GM12874 (cell line): ENCODE data around the gene GLIPR1.
A peak's percentile ranks its signal among the peaks of the same experiment; 100 is the strongest.

ENCODE experiments used
- TF ChIP-seq, protein P1 (sequence below): IDR thresholded peaks from 2 replicates; pipeline ENCODE4 v1.5.1; 2011; ENCODE audit warnings: low read depth, mild to moderate bottlenecking, control low read depth, low read length, moderate library complexity; ENCODE audit not compliant: insufficient read depth

Gene GLIPR1

DNA sequence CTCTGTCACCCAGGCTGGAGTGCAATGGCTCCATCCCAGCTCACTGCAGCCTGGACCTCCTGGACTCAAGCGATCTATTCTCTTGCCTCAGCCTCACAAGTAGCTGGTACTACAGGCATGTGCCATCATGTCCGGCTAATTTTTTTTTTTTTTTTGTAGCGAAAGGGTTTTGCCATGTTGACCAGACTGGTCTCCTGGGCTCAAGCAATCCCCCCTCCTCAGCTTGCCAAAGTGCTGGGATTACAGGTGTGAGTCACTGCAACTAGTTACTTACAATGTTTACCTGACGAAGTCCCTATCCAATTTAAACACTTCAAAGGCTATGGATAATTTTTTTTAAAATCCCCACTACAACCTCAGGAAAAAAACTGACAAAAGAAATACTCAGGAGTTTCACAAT, 29.1 kb downstream of the GLIPR1 start:
- TF ChIP-seq, protein P1, sequence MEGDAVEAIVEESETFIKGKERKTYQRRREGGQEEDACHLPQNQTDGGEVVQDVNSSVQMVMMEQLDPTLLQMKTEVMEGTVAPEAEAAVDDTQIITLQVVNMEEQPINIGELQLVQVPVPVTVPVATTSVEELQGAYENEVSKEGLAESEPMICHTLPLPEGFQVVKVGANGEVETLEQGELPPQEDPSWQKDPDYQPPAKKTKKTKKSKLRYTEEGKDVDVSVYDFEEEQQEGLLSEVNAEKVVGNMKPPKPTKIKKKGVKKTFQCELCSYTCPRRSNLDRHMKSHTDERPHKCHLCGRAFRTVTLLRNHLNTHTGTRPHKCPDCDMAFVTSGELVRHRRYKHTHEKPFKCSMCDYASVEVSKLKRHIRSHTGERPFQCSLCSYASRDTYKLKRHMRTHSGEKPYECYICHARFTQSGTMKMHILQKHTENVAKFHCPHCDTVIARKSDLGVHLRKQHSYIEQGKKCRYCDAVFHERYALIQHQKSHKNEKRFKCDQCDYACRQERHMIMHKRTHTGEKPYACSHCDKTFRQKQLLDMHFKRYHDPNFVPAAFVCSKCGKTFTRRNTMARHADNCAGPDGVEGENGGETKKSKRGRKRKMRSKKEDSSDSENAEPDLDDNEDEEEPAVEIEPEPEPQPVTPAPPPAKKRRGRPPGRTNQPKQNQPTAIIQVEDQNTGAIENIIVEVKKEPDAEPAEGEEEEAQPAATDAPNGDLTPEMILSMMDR: no peak

DNA sequence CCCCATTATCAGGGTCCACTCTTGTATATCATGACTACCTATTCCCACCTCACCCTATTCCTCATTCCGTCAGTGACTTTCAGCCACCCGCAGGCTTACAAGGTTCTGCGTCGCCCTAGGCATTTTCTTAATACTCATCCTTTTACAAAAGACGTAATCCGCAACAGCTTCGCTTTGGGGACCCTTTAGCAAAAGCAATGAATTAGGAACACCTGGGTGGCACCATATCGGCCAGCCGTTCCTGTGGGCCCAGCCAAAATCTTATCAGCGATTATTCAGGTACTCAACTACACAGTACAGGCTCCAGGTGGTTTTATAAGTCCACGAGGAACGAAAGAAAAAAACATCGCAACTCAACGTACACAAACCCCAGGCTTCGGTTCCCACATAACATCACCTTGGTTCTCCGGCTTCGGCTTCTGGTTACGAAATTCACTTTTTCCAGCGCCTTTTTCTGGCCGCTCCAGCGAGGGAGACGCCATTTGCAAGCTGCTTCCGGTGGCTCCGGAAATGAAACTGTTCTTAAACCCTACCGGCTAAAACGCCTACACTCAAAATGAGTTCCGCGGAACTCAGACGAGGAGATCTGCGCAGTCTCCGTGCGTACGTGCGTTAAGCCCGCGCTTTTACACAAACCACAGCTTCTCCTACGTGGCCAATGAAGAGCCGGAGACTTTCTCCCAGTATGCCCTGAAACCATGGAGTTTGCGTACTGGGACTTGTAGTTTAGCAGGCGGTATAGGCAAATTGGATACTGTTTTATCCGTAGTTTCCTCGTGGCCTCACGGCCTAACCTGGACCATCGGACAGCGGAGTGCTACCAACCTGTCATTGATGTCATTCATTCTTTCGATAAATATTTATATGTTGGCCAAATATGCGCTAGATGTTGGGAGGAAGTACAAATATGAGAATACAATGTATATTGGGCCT, 30.8 kb downstream of the GLIPR1 start, which contains the start of gene KRR1:
KRR1 (minus strand) TSS at position 494 of the 933 bp plus-strand sequence; CDS start at position 482, 12 bp downstream.
- TF ChIP-seq, protein P1: no peak

DNA sequence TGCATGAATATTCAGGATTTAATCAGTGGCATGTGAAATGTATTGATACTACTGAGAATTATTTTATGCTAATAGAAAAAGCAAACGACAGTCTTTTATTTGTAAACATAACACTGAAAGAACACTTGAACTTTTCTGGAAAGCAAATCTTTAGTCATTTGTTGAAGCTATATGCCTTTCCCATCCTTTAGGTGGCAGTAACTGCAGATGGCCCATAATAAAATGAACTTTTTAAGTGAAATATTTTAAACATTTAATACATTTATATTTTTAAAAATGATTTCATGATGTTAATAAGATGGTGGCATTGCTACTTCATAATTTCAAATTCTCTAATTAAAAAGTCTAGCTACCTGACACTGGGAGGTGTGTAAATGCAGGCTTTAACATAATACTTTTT, 44.7 kb downstream of the GLIPR1 start:
- TF ChIP-seq, protein P1: no peak

DNA sequence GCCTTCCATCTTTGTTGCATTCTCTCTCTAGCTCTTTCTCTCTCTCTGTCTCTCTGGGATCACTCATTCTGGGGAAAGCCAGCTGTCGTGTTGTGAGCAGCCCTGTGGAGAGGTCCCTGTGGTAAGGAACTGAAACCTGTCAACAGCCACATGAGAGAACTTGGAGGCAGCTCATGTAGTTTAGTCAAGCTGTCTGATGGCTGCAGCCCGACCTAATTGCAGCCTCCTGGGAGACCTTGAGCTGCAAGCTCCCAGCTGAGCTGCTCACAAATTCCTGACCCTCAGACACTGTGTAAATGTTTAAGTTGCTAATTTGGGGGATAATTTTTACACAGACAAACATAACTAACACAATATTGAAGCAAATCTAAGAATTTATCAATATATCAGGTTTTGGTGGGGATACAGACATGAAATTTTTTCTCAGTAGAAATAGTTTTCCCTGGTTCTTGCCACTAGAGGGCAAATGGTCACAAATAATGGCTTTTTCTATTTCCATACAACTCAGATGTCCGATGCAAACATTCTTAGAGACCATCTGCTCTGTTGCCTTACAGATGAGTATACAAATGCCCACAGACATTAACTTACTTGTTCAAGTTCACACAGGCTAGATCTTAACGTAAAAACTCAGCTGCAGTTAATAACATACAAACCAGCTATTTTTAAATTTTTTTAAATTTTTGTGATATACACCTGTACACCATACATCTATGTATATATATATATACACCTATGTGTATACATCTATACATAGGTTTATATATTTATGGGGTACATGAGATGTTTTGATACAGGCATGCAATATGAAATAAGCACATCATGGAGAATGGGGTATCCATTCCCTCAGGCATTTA, 46.3 kb downstream of the GLIPR1 start:
- TF ChIP-seq, protein P1: peak; percentile 43

DNA sequence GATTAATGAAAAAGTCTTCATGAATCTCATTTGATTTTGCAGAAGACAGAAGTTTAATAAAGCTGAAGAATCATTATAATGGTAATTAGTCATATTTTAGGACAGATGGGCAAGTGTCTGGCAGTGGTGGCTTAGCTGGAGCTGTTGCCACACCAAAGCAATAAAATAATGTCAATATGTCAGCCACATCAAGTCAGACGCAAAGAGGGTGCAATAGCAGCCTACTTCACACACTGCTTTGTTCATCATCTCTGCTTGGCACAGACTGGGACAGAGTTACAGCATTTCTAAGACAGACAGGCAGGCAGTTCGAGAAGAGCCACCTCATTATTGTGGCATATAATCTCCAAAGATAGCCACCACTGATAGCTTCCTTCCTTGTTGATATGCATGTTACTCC, 47.7 kb downstream of the GLIPR1 start:
- TF ChIP-seq, protein P1: no peak

DNA sequence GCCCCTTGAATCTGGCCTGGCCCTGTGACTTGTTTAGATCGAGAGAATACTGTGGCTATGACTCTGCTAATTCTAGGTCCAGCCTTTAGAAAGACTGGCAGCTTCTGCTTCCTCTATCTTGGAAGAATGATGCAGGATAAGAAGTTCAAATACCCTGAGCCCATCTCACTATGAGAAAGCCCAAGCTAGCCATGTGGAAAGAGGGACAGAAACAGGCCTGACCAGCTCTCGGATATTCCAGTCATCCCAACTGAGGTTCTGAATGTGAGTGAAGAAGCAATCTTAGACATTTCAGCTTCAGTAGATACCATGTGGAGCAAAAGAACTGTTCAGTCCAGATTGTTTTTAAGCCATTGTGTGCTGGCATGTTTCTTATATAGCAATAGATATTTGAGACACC, 48.1 kb downstream of the GLIPR1 start:
- TF ChIP-seq, protein P1: no peak

DNA sequence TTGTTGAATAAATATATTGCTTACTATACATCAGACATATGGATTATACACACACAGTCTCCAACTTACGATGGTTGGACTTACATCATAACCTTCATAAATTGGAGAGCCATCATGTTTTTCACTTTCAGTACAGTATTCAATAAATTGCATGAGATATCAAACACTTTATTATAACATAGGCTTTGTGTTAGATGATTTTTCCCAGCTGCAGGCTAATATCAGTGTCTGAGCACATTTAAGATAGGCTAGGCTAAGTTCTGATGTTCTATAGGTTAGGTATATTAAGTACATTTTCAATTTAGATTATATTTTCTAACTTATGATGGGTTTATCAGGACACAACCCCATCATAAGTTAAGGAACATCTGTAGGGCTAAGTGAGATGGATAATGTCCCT, 48.8 kb downstream of the GLIPR1 start:
- TF ChIP-seq, protein P1: no peak
